Erythroblast (primary cell): ENCODE data around the gene PLB1.

Experiments used
- GATA1 ChIP-seq: IDR thresholded peaks from 2 replicates; pipeline ENCODE4 v1.6.1; 2011; ENCODE audit warnings: low read depth, mild to moderate bottlenecking, control low read depth, low read length, moderate library complexity
- POLR2A ChIP-seq: IDR thresholded peaks from 2 replicates; pipeline ENCODE4 v1.6.1; 2011; ENCODE audit warnings: mild to moderate bottlenecking, low read length

GRCh38 chr2:28610583-28611201 is 114.8 kb downstream of the PLB1 start:
- TF ChIP-seq POLR2A = no peak
- no peak for TF ChIP-seq GATA1
